Measurements from ENCODE around the gene TMEM94. TPM values are rescaled to one million over a fixed set of nuclear protein-coding genes. Genes with fewer than 3 reads are reported as not detected.

The TMEM94 gene
- total RNA-seq, 4 donors from 2014 or later: 19.3 to 56.5 (median 28.3) TPM

- 77 to 89% methylated on average over 4 to 8 of the region's 8 CpGs for WGBS, 2 donors
- Histone ChIP-seq H3K27me3 (no peaks in the 10 kb centered on the region), H3K36me3 (peaks cover 0 to 22% (median 0%) of the 10 kb centered on the region in 3 donors), H3K4me1 (peaks cover 3 to 46% (median 16%) of the 10 kb centered on the region in 3 donors), H3K27ac (no peak overlapping the region), H3K9me3 (no peaks in the 10 kb centered on the region), H3K4me3 (no peak overlapping the region)
- TF ChIP-seq POLR2A (IDR thresholded peaks at IDR 0.05): no peak
- TF ChIP-seq CTCF (IDR thresholded peaks at IDR 0.05): no peak
- DNase-seq: no peak
- intact Hi-C loops (cut with DNase I): loop anchor here (10.0 kb wide), 1 partner anchor 69 kb away; no protein-coding TSS in a partner anchor
Measured at GRCh38 chr17:75544250-75544649, 87.8 kb downstream of the TMEM94 start.

GRCh38 chr17:75546181-75546580, 89.7 kb downstream of the TMEM94 start:
- Histone ChIP-seq H3K27ac (no peak overlapping the region), H3K27me3 (no peaks in the 10 kb centered on the region), H3K4me1 (peaks cover 8 to 52% (median 13%) of the 10 kb centered on the region in 3 donors), H3K9me3 (no peaks in the 10 kb centered on the region), H3K4me3 (no peak overlapping the region), H3K36me3 (peaks cover 0 to 22% (median 0%) of the 10 kb centered on the region in 3 donors)
- 88 to 94% methylated on average over 7 to 13 of the region's 13 CpGs for WGBS, 2 donors
- intact Hi-C loops (cut with DNase I): loop anchor here (10.0 kb wide), 1 partner anchor 71 kb away; no protein-coding TSS in a partner anchor
- TF ChIP-seq POLR2A (IDR thresholded peaks at IDR 0.05): no peak
- no peak for TF ChIP-seq CTCF (IDR thresholded peaks at IDR 0.05)
- no peak for DNase-seq

- intact Hi-C loops (cut with DNase I): loop anchor here (10.0 kb wide), 1 partner anchor 72 kb away; no protein-coding TSS in a partner anchor
- Histone ChIP-seq H3K27me3 (no peaks in the 10 kb centered on the region), H3K9me3 (no peaks in the 10 kb centered on the region), H3K4me1 (peaks cover 8 to 54% (median 13%) of the 10 kb centered on the region in 3 donors), H3K4me3 (no peak overlapping the region), H3K36me3 (peaks cover 0 to 24% (median 0%) of the 10 kb centered on the region in 3 donors), H3K27ac (peak overlapping the region; percentile 34 to 66 (median 53))
- DNase-seq: no peak
- 48 to 52% methylated on average over 5 of the region's 9 CpGs for whole genome bisulfite sequencing, 2 donors
- no peak for TF ChIP-seq POLR2A (IDR thresholded peaks at IDR 0.05)
- TF ChIP-seq CTCF (IDR thresholded peaks at IDR 0.05): no peak
Measured at GRCh38 chr17:75547091-75547490, 90.7 kb downstream of the TMEM94 start.

- WGBS, 2 donors: 33 to 66% methylated on average over 1 to 3 of the region's 5 CpGs
- peaks cover 0 to 25% (median 0%) of the 10 kb centered on the region in 3 donors for H3K36me3 ChIP-seq
- DNase-seq: no peak
- no peak for TF ChIP-seq POLR2A (IDR thresholded peaks at IDR 0.05)
- TF ChIP-seq CTCF (IDR thresholded peaks at IDR 0.05): no peak
- H3K9me3 ChIP-seq: no peaks in the 10 kb centered on the region
- peaks cover 8 to 54% (median 13%) of the 10 kb centered on the region in 3 donors for H3K4me1 ChIP-seq
- peak overlapping the region; percentile 92 to 96 (median 95) for H3K27ac ChIP-seq
- H3K27me3 ChIP-seq: no peaks in the 10 kb centered on the region
- intact Hi-C loops (cut with DNase I): loop anchor here (10.0 kb wide), 1 partner anchor 74 kb away; no protein-coding TSS in a partner anchor
- H3K4me3 ChIP-seq: no peak overlapping the region
Measured at GRCh38 chr17:75548813-75549212, 92.4 kb downstream of the TMEM94 start.

Small RNA genes lying within 50 kb of the gene (small RNA-seq; reads per million reads assigned to genes)
- gene RF00019 (0 reads per million in 4 donors), gene RNU6-938P (0 reads per million in 4 donors)

Other genes with a start within 250 kb of the TMEM94 start
- 10 to 100 TPM; 23.9 to 39.2 (median 29.8) TPM for gene GGA3, start 195.0 kb upstream of the TMEM94 start, total RNA-seq
- gene MRPS7, start 194.8 kb upstream of the TMEM94 start, total RNA-seq: 10 to 100 TPM; 42.2 to 62.6 (median 48.7) TPM
- gene MIF4GD, start 185.4 kb upstream of the TMEM94 start, total RNA-seq: 10 to 100 TPM; 14.6 to 28.0 (median 21.2) TPM
- 10 to 100 TPM in 2 of 4 donors, 1 to 10 TPM in 2; 9.2 to 15.2 (median 11.2) TPM for gene SLC25A19, start 167.2 kb upstream of the TMEM94 start, total RNA-seq
- 100 to 1,000 TPM in 2 of 4 donors, 10 to 100 TPM in 2; 58.9 to 128 (median 107) TPM for gene GRB2, start 51.0 kb upstream of the TMEM94 start, total RNA-seq
- 10 to 100 TPM in 3 of 4 donors, 1 to 10 TPM in 1; 9.5 to 12.2 (median 10.4) TPM for gene CASKIN2, start 58.9 kb downstream of the TMEM94 start, total RNA-seq
- gene TSEN54, start 59.9 kb downstream of the TMEM94 start, total RNA-seq: 10 to 100 TPM; 18.3 to 33.2 (median 23.1) TPM
- 100 to 1,000 TPM in 1 of 4 donors, 10 to 100 TPM in 3; 40.0 to 101 (median 67.3) TPM for gene LLGL2, start 69.1 kb downstream of the TMEM94 start, total RNA-seq
- 10 to 100 TPM in 2 of 4 donors, 1 to 10 TPM in 2; 6.3 to 60.7 (median 10.4) TPM for gene MYO15B, start 131.2 kb downstream of the TMEM94 start, total RNA-seq
- 10 to 100 TPM in 1 of 4 donors, 1 to 10 TPM in 3; 7.4 to 16.8 (median 8.6) TPM for gene SMIM5, start 176.8 kb downstream of the TMEM94 start, total RNA-seq
- 10 to 100 TPM; 25.1 to 82.8 (median 34.0) TPM for gene RECQL5, start 210.5 kb downstream of the TMEM94 start, total RNA-seq
- 10 to 100 TPM; 33.9 to 72.7 (median 44.4) TPM for gene SAP30BP, start 210.7 kb downstream of the TMEM94 start, total RNA-seq